ENCODE measurements around the gene PACS1. TPM values are rescaled to one million over a fixed set of nuclear protein-coding genes. Genes with fewer than 3 reads are reported as not detected.

The PACS1 gene
- total RNA-seq, 1 experiment from 2014 or later, result 41.1 TPM

GRCh38 chr11:66158156-66158555 lies 88.1 kb downstream of the PACS1 start:
- Histone ChIP-seq H4K20me1 (ENCODE audit: insufficient read depth) (no peaks in the 10 kb centered on the region), H3K9me2 (ENCODE audit: insufficient read depth) (no peaks in the 10 kb centered on the region), H3K79me2 (ENCODE audit: insufficient read depth, low read length) (no peaks in the 10 kb centered on the region), H3K4me3 (replicated peaks in 1 of 2; ENCODE audit: low read depth in 1 of 2, low read length in 2 of 2) (no peak overlapping the region), H3K9me3 (ENCODE audit: control insufficient read depth in 1 of 2, insufficient read depth in 1 of 2, low read depth in 1 of 2, low read length in 2 of 2) (no peaks in the 10 kb centered on the region), H3K9ac (ENCODE audit: low read length) (no peak overlapping the region), H3K4me2 (ENCODE audit: low read length) (no peak overlapping the region), H3K36me3 (ENCODE audit: control insufficient read depth in 1 of 2, insufficient read depth in 2 of 2, low read length in 2 of 2) (no peaks in the 10 kb centered on the region), H3K4me1 (ENCODE audit: control insufficient read depth in 1 of 2, insufficient read depth in 2 of 2, low read length in 2 of 2) (peaks cover 0 to 6% of the 10 kb centered on the region in 2 experiments; a peak in 1 of 4 replicates), H2AFZ (ENCODE audit: low read depth, low read length, poor library complexity, severe bottlenecking) (no peak overlapping the region), H3K27ac (ENCODE audit: low read depth, low read length) (no peak overlapping the region), H3K27me3 (ENCODE audit: insufficient read depth, low read length) (no peaks in the 10 kb centered on the region)
- intact Hi-C loops (cut with micrococcal nuclease), result no loop called here
- ChIA-PET CTCF (no interaction called here), RAD21 (ENCODE audit: low non-redundant PET in 1 of 2, low total read pairs in 2 of 2, uncharacterized antibody in 2 of 2, unreplicated experiment in 2 of 2) (no interaction called here), POLR2A (no interaction called here)
- DNase-seq (ENCODE audit: low read depth, low spot score), result no peak
- no peak for ATAC-seq
- BruUV-seq (replicated peaks), result no TSS peak
- TF ChIP-seq CBX3 (IDR thresholded peaks at IDR 0.05; ENCODE audit: low read depth) (no peak), POLR2A (IDR thresholded peaks at IDR 0.05; ENCODE audit: borderline replicate concordance, extremely low read depth, insufficient read depth, insufficient read length) (no peak), EZH2phosphoT487 (IDR thresholded peaks at IDR 0.05; ENCODE audit: borderline replicate concordance) (no peak), CEBPB (IDR thresholded peaks at IDR 0.05; ENCODE audit: low read depth) (no peak)

- H2AFZ ChIP-seq (ENCODE audit: low read depth, low read length, poor library complexity, severe bottlenecking), result no peak overlapping the region
- peaks cover 0 to 6% of the 10 kb centered on the region in 2 experiments; a peak in 1 of 4 replicates for H3K4me1 ChIP-seq (ENCODE audit: control insufficient read depth in 1 of 2, insufficient read depth in 2 of 2, low read length in 2 of 2)
- BruUV-seq (replicated peaks), result no TSS peak
- no peaks in the 10 kb centered on the region for H3K9me2 ChIP-seq (ENCODE audit: insufficient read depth)
- H3K36me3 ChIP-seq (ENCODE audit: control insufficient read depth in 1 of 2, insufficient read depth in 2 of 2, low read length in 2 of 2), result no peaks in the 10 kb centered on the region
- ChIA-PET POLR2A (interaction anchor here (0.6 kb wide), 1 partner anchor 373 kb away, joined by 3 read pairs; the partner anchor contains the start of gene OVOL1), CTCF (no interaction called here), RAD21 (ENCODE audit: low non-redundant PET in 1 of 2, low total read pairs in 2 of 2, uncharacterized antibody in 2 of 2, unreplicated experiment in 2 of 2) (no interaction called here)
- no peaks in the 10 kb centered on the region for H4K20me1 ChIP-seq (ENCODE audit: insufficient read depth)
- H3K4me3 ChIP-seq (replicated peaks in 1 of 2; ENCODE audit: low read depth in 1 of 2, low read length in 2 of 2), result no peak overlapping the region
- ATAC-seq (no peak), DNase-seq (ENCODE audit: low read depth, low spot score) (no peak)
- no peak overlapping the region for H3K4me2 ChIP-seq (ENCODE audit: low read length)
- no peak overlapping the region for H3K9ac ChIP-seq (ENCODE audit: low read length)
- no peaks in the 10 kb centered on the region for H3K79me2 ChIP-seq (ENCODE audit: insufficient read depth, low read length)
- H3K27me3 ChIP-seq (ENCODE audit: insufficient read depth, low read length), result no peaks in the 10 kb centered on the region
- no peaks in the 10 kb centered on the region for H3K9me3 ChIP-seq (ENCODE audit: control insufficient read depth in 1 of 2, insufficient read depth in 1 of 2, low read depth in 1 of 2, low read length in 2 of 2)
- no peak overlapping the region for H3K27ac ChIP-seq (ENCODE audit: low read depth, low read length)
- intact Hi-C loops (cut with micrococcal nuclease), result no loop called here
- TF ChIP-seq CTCF (IDR thresholded peaks at IDR 0.05 in 2 of 3, conservative IDR thresholded peaks at IDR 0.05 in 1 of 3; ENCODE audit: borderline replicate concordance in 1 of 3, insufficient read depth in 1 of 3, low read depth in 2 of 3, low read length in 2 of 3) (no peak), REST (IDR thresholded peaks at IDR 0.05; ENCODE audit: low read depth) (no peak), ZBTB33 (IDR thresholded peaks at IDR 0.05; ENCODE audit: extremely low read depth, insufficient replicate concordance, low read length) (no peak), JUND (IDR thresholded peaks at IDR 0.05) (no peak), SRF (IDR thresholded peaks at IDR 0.05; ENCODE audit: low read depth) (no peak), EGR1 (IDR thresholded peaks at IDR 0.05; ENCODE audit: low read depth) (no peak), RAD21 (IDR thresholded peaks at IDR 0.05; ENCODE audit: low read depth) (no peak), POLR2AphosphoS5 (IDR thresholded peaks at IDR 0.05; ENCODE audit: low read depth, low read length) (no peak), ELF1 (IDR thresholded peaks at IDR 0.05; ENCODE audit: borderline replicate concordance, low read depth) (no peak), CBX3 (IDR thresholded peaks at IDR 0.05; ENCODE audit: low read depth) (no peak)
Observed at GRCh38 chr11:66159324-66159984, 89.4 kb downstream of the PACS1 start.

Measured in HCT116 (cell line).